ENCODE measurements around the gene ADGRA3.

DNA sequence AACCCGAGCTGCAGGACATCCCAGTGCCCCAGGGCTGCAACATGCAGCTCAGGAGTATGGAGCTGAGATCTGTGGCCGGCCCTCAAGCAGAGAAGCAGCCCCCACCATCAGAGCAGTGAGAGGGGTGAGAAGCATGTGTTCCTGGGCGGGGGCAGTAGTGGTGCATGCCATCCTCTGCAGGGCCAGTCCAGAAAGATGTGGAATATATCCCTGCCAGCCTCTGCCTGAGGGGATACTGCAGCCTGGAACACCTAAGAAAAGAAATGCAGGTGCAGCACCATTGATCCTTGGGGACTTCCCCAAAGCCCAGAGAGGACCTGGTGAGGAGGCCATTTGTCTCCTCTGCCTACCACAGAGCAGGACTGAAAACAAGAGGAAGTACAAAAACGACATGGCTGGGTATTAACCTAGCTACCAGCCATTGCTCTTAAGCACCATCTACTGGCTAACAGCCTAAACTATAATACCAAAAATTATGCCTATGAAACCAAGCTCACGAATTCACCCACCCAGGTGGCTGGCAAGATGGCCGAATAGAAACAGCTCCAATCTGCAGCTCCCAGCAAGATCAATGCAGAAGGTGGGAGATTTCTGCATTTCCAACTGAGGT is 158.8 kb downstream of the ADGRA3 start:
- TF ChIP-seq, protein P1, sequence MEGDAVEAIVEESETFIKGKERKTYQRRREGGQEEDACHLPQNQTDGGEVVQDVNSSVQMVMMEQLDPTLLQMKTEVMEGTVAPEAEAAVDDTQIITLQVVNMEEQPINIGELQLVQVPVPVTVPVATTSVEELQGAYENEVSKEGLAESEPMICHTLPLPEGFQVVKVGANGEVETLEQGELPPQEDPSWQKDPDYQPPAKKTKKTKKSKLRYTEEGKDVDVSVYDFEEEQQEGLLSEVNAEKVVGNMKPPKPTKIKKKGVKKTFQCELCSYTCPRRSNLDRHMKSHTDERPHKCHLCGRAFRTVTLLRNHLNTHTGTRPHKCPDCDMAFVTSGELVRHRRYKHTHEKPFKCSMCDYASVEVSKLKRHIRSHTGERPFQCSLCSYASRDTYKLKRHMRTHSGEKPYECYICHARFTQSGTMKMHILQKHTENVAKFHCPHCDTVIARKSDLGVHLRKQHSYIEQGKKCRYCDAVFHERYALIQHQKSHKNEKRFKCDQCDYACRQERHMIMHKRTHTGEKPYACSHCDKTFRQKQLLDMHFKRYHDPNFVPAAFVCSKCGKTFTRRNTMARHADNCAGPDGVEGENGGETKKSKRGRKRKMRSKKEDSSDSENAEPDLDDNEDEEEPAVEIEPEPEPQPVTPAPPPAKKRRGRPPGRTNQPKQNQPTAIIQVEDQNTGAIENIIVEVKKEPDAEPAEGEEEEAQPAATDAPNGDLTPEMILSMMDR (IDR thresholded peaks at IDR 0.05 in 8 of 11, conservative IDR thresholded peaks at IDR 0.05 in 3 of 11): peak in 4 of 11 experiments; percentile 8 to 39 (median 22)
- no peak for TF ChIP-seq POLR2A (IDR thresholded peaks at IDR 0.05)

All from spleen (tissue), 7 donors.